ENCODE results near the gene PRR20C.
"Not testable (repeated sequence)": the region's sequence is repeated elsewhere in the genome, so short reads cannot be mapped to it uniquely, and the experiment has no call there.

The PRR20C gene

DNA sequence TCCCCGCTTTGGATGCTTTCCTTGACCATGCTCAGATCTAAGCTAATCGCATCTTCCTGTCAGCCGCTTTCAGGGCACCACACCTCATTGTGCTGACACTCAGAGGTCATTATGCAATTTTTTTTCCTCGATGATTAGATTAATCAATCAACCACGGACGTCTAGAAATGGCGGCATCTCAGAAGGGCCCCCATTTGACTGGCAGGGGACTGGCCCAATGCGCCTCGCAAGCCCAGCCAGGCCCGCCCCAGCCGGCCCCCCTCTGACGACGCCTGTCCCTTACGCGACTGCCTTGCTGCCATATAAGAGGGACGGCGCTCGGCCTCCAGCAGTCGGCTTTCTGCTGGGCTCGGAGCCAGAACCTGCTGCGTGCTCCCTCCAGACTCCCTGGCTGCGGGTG, at the start of gene PRR20C:
Gene PRR20C (plus strand): TSS at position 301 of the 400 bp plus-strand sequence. CDS start 387 bp downstream, outside the sequence.
- DNase-seq, result not testable (repeated sequence)

GRCh38 chr13:57114945-57115344, 38.9 kb upstream of the PRR20C start:
- DNase-seq, result no peak

GRCh38 chr13:57123681-57124080, 30.2 kb upstream of the PRR20C start:
- no peak for DNase-seq

DNA sequence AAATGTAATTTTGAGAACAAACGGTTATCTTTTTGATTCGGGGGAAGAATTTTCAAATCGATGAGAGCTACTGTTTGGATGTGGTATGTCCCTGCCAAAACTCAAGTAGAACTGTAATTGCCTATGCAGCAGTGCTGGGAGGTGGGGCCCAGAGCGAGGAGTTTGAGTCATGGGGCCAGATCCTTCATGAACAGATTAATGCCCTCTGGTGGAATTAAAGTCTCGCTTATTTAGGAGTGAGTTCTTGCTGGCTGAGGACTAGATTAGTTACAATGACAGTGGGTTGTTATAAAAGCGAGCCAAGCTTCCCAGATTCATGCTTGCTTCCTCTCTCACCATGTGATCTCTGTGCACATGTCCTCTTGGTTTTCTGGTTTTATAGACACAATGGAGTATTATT, 25.0 kb upstream of the PRR20C start:
- DNase-seq, result no peak

GRCh38 chr13:57136093-57136492, 17.8 kb upstream of the PRR20C start:
- no peak for DNase-seq

GRCh38 chr13:57137585-57137984, 16.3 kb upstream of the PRR20C start:
- DNase-seq, result no peak

GRCh38 chr13:57138988-57139387, 14.9 kb upstream of the PRR20C start:
- no peak for DNase-seq

DNA sequence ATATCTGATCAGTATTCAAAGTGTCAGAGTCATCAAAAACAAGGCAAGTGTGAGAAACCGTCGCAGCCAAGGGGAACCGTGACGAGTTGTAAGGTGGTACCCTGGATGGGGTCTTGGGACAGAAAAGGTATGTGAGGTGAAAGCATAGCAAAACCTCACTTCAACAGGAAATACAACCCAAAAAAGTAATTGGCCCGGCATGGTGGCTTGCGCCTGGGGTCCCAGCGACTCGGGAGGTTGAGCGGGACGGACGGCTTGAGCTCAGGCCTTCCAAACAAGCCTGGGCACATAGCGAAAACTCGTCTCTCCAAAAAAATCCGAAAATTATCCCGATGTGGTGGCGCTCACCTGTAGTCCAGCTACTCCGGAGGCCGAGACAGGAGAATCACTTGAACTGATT, 14.1 kb upstream of the PRR20C start:
- DNase-seq, result not testable (repeated sequence)

GRCh38 chr13:57140235-57140968, 13.5 kb upstream of the PRR20C start, which contains the start of gene PRR20A:
Gene PRR20A (plus strand): TSS chr13:57140918. CDS start chr13:57141305, 387 bp downstream.
- not testable (repeated sequence) for DNase-seq

GRCh38 chr13:57147188-57147587, 6.7 kb upstream of the PRR20C start, which contains the start of gene PRR20B:
Gene PRR20B (plus strand): TSS chr13:57147488. CDS start chr13:57147875, 387 bp downstream.
- DNase-seq, result not testable (repeated sequence)

- not testable (repeated sequence) for DNase-seq
Observed at GRCh38 chr13:57148106-57148505, 5.8 kb upstream of the PRR20C start.

DNA sequence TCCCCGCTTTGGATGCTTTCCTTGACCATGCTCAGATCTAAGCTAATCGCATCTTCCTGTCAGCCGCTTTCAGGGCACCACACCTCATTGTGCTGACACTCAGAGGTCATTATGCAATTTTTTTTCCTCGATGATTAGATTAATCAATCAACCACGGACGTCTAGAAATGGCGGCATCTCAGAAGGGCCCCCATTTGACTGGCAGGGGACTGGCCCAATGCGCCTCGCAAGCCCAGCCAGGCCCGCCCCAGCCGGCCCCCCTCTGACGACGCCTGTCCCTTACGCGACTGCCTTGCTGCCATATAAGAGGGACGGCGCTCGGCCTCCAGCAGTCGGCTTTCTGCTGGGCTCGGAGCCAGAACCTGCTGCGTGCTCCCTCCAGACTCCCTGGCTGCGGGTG, 6.5 kb downstream of the PRR20C start, which contains the start of gene PRR20D:
Gene PRR20D (plus strand): TSS at position 301 of the 400 bp plus-strand sequence. CDS start 387 bp downstream, outside the sequence.
- not testable (repeated sequence) for DNase-seq

DNA sequence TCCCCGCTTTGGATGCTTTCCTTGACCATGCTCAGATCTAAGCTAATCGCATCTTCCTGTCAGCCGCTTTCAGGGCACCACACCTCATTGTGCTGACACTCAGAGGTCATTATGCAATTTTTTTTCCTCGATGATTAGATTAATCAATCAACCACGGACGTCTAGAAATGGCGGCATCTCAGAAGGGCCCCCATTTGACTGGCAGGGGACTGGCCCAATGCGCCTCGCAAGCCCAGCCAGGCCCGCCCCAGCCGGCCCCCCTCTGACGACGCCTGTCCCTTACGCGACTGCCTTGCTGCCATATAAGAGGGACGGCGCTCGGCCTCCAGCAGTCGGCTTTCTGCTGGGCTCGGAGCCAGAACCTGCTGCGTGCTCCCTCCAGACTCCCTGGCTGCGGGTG, 13.0 kb downstream of the PRR20C start, which contains the start of gene PRR20E:
Gene PRR20E (plus strand): TSS at position 301 of the 400 bp plus-strand sequence. CDS start 387 bp downstream, outside the sequence.
- DNase-seq, result not testable (repeated sequence)

DNA sequence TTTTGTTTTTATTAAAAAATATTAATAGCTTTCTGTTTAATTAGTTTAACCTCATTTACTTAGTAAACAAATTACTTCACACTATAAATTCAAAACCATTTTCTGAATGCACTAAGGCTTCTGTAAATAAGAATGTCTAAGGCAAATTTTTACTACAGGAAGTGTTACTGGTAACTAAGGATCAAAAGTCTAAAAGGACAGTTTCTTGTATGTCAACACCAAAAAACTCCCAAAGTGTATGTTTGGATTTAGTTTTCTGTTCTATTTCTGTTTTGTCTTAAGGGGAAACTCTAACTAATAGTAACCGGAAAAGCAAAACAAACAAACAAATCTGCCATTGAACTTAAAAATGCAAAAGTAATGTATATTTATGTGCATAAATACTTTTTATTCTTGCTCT, 37.8 kb downstream of the PRR20C start:
- DNase-seq, result no peak
